SK-N-SH treated with all-trans-retinoic acid at 6 μM for 48 hours (cell line): ENCODE results near the gene POLR2E.
A peak's percentile ranks its signal among the peaks of the same experiment; 100 is the strongest.

ENCODE experiments used
- ATAC-seq: fragments of 200-7000 bp; cut with Tn5 transposase; 3 replicates; pipeline ENCODE4 v1.9.1; 2020; ENCODE audit warnings: mild to moderate bottlenecking, moderate library complexity
- ARNTL ChIP-seq: fragments of 450-650 bp; formaldehyde crosslinking; IDR thresholded peaks from 2 replicates; pipeline ENCODE4 v1.5.0; 2020; ENCODE audit warnings: low read depth, mild to moderate bottlenecking, moderate library complexity, borderline replicate concordance
- BACH2 ChIP-seq: fragments of 250-450 bp; sonication (Bioruptor Pico); IDR thresholded peaks from 2 replicates; pipeline ENCODE4 v1.9.0; 2021; ENCODE audit warnings: mild to moderate bottlenecking, borderline replicate concordance
- CSDC2 ChIP-seq: fragments of 250-450 bp; sonication (Bioruptor Pico); IDR thresholded peaks from 2 replicates; pipeline ENCODE4 v1.5.0; 2020; ENCODE audit warnings: mild to moderate bottlenecking, moderate library complexity
- CSRNP3 ChIP-seq: fragments of 250-450 bp; sonication (Bioruptor Pico); IDR thresholded peaks from 2 replicates; pipeline ENCODE4 v1.5.1; 2021; ENCODE audit warnings: mild to moderate bottlenecking, moderate library complexity
- ESRRG ChIP-seq: fragments of 250-450 bp; sonication (Bioruptor Pico); IDR thresholded peaks from 2 replicates; pipeline ENCODE4 v1.6.1; 2021; ENCODE audit warnings: mild to moderate bottlenecking
- GLIS3 ChIP-seq: fragments of 250-450 bp; sonication (Bioruptor Pico); IDR thresholded peaks from 2 replicates; pipeline ENCODE4 v1.5.0; 2020; ENCODE audit warnings: mild to moderate bottlenecking, moderate library complexity
- ISL1 ChIP-seq: fragments of 250-450 bp; sonication (Bioruptor Pico); IDR thresholded peaks from 2 replicates; pipeline ENCODE4 v2.1.2; 2022; ENCODE audit warnings: mild to moderate bottlenecking, moderate library complexity
- OSR1 ChIP-seq: fragments of 250-450 bp; sonication (Bioruptor Pico); IDR thresholded peaks from 2 replicates; pipeline ENCODE4 v1.8.0; 2022; ENCODE audit warnings: moderate library complexity, mild to moderate bottlenecking, inconsistent platforms
- PATZ1 ChIP-seq: fragments of 250-450 bp; sonication (Bioruptor Pico); IDR thresholded peaks from 2 replicates; pipeline ENCODE4 v1.8.0; 2020; ENCODE audit warnings: mild to moderate bottlenecking, moderate library complexity, borderline replicate concordance
- POU6F1 ChIP-seq: fragments of 250-450 bp; sonication (Bioruptor Pico); IDR thresholded peaks from 2 replicates; pipeline ENCODE4 v1.8.0; 2021; ENCODE audit warnings: low read depth, mild to moderate bottlenecking, moderate library complexity, borderline replicate concordance
- RARB ChIP-seq: fragments of 250-450 bp; sonication (Bioruptor Pico); IDR thresholded peaks from 2 replicates; pipeline ENCODE4 v1.8.0; 2021; ENCODE audit warnings: mild to moderate bottlenecking, moderate library complexity
- SNAI2 ChIP-seq: fragments of 250-450 bp; sonication (Bioruptor Pico); IDR thresholded peaks from 2 replicates; pipeline ENCODE4 v1.5.0; 2020; ENCODE audit warnings: mild to moderate bottlenecking, moderate library complexity
- TCF4 ChIP-seq: fragments of 250-450 bp; sonication (Bioruptor Pico); IDR thresholded peaks from 2 replicates; pipeline ENCODE4 v1.8.0; 2021; ENCODE audit warnings: mild to moderate bottlenecking, moderate library complexity, borderline replicate concordance
- TOX ChIP-seq: fragments of 250-450 bp; sonication (Bioruptor Pico); IDR thresholded peaks from 2 replicates; pipeline ENCODE4 v1.8.0; 2021; ENCODE audit warnings: mild to moderate bottlenecking, moderate library complexity, borderline replicate concordance
- TSHZ2 ChIP-seq: fragments of 250-450 bp; sonication (Bioruptor Pico); IDR thresholded peaks from 2 replicates; pipeline ENCODE4 v1.5.0; 2020; ENCODE audit warnings: mild to moderate bottlenecking, moderate library complexity
- ZFP3 ChIP-seq: fragments of 250-450 bp; sonication (Bioruptor Pico); IDR thresholded peaks from 2 replicates; pipeline ENCODE4 v1.5.0; 2020; ENCODE audit warnings: mild to moderate bottlenecking, moderate library complexity
- ZFP30 ChIP-seq: fragments of 450-650 bp; formaldehyde crosslinking; IDR thresholded peaks from 2 replicates; pipeline ENCODE4 v1.5.0; 2022; ENCODE audit warnings: mild to moderate bottlenecking, moderate library complexity
- ZNF565 ChIP-seq: fragments of 450-650 bp; formaldehyde crosslinking; conservative IDR thresholded peaks from 2 replicates; pipeline ENCODE4 v1.5.0; 2020; ENCODE audit warnings: low read depth, mild to moderate bottlenecking, moderate library complexity
- ZNF70 ChIP-seq: fragments of 450-650 bp; formaldehyde crosslinking; IDR thresholded peaks from 2 replicates; pipeline ENCODE4 v1.5.0; 2020; ENCODE audit warnings: mild to moderate bottlenecking, moderate library complexity
- ZNF8 ChIP-seq: fragments of 450-650 bp; formaldehyde crosslinking; IDR thresholded peaks from 2 replicates; pipeline ENCODE4 v1.5.0; 2020; ENCODE audit warnings: mild to moderate bottlenecking, moderate library complexity

POLR2E gene

GRCh38 chr19:1053176-1054101, 41.7 kb downstream of the POLR2E start:
- TF ChIP-seq TOX (CRISPR knock-in tag) (no peak), OSR1 (CRISPR knock-in tag) (no peak), CSDC2 (CRISPR knock-in tag) (no peak), SNAI2 (CRISPR knock-in tag) (no peak), PATZ1 (no peak), TSHZ2 (CRISPR knock-in tag) (no peak), TCF4 (CRISPR knock-in tag) (no peak), BACH2 (CRISPR knock-in tag) (no peak), POU6F1 (CRISPR knock-in tag) (no peak), ZFP30 (CRISPR knock-in tag) (no peak), CSRNP3 (CRISPR knock-in tag) (no peak), ESRRG (CRISPR knock-in tag) (no peak), RARB (CRISPR knock-in tag) (no peak), GLIS3 (CRISPR knock-in tag) (no peak), ZFP3 (CRISPR knock-in tag) (no peak), ZNF8 (CRISPR knock-in tag) (no peak), ISL1 (no peak), ZNF565 (CRISPR knock-in tag) (no peak), ARNTL (CRISPR knock-in tag) (no peak)

GRCh38 chr19:1052349-1052975, 42.7 kb downstream of the POLR2E start:
- TF ChIP-seq BACH2 (CRISPR knock-in tag) (no peak), ISL1 (no peak), GLIS3 (CRISPR knock-in tag) (no peak), POU6F1 (CRISPR knock-in tag) (no peak), SNAI2 (CRISPR knock-in tag) (no peak), TSHZ2 (CRISPR knock-in tag) (no peak), OSR1 (CRISPR knock-in tag) (no peak), ESRRG (CRISPR knock-in tag) (no peak), ZNF70 (CRISPR knock-in tag) (no peak)
- ATAC-seq = no peak; the same call in 2 of the 3 replicates

More at GRCh38 chr19:1053176-1054101, 41.7 kb downstream of the POLR2E start:
- ATAC-seq = peak; percentile 21; the same call in 1 of the 3 replicates
